HepG2 (cell line): ENCODE measurements around the gene ADAT3. TPM values are rescaled to one million over a fixed set of nuclear protein-coding genes. Genes with fewer than 3 reads are reported as not detected.
A peak's percentile ranks its signal among the peaks of the same experiment; 100 is the strongest.

Experiments used
- ATF1 ChIP-seq: IDR thresholded peaks from 2 replicates; pipeline ENCODE4 v1.6.1; 2016; ENCODE audit warnings: mild to moderate bottlenecking, control low read depth
- CBX1 ChIP-seq: IDR thresholded peaks from one replicate; pipeline ENCODE4 v1.6.1; 2016; ENCODE audit warnings: antibody characterized with exemption, low read depth
- DR1 ChIP-seq: sonication (generic); formaldehyde crosslinking; IDR thresholded peaks from 2 replicates; pipeline ENCODE4 v1.8.0; 2021; ENCODE audit warnings: mild to moderate bottlenecking, missing genetic modification reagents, inconsistent platforms
- FOSL2 ChIP-seq: sonication (generic); formaldehyde crosslinking; IDR thresholded peaks from 2 replicates; pipeline ENCODE4 v1.4.0; 2020; ENCODE audit warnings: missing genetic modification reagents
- HDAC2 ChIP-seq: sonication (generic); formaldehyde crosslinking; IDR thresholded peaks from 2 replicates; pipeline ENCODE4 v1.4.0; 2020; ENCODE audit warnings: missing genetic modification reagents
- HNRNPH1 ChIP-seq: fragments of 200-400 bp; formaldehyde crosslinking; optimal IDR thresholded peaks from 2 replicates; pipeline ENCODE3; 2017; ENCODE audit warnings: mild to moderate bottlenecking, low read depth, low read length
- MTA3 ChIP-seq: sonication (generic); formaldehyde crosslinking; IDR thresholded peaks from 2 replicates; pipeline ENCODE4 v1.4.0; 2020; ENCODE audit warnings: missing genetic modification reagents
- PHF8 ChIP-seq: sonication (generic); formaldehyde crosslinking; IDR thresholded peaks from 2 replicates; pipeline ENCODE4 v1.5.0; 2020; ENCODE audit warnings: missing genetic modification reagents
- SRY ChIP-seq: sonication (generic); formaldehyde crosslinking; IDR thresholded peaks from 2 replicates; pipeline ENCODE4 v1.8.0; 2022; ENCODE audit warnings: mild to moderate bottlenecking, missing genetic modification reagents
- THAP11 ChIP-seq: IDR thresholded peaks from 2 replicates; pipeline ENCODE4 v1.6.1; 2016; ENCODE audit warnings: missing biosample characterization, missing genetic modification reagents
- ZBTB43 ChIP-seq: sonication (generic); formaldehyde crosslinking; conservative IDR thresholded peaks from 2 replicates; pipeline ENCODE4 v1.4.0; 2020; ENCODE audit warnings: missing genetic modification reagents
- ZMAT5 ChIP-seq: sonication (generic); formaldehyde crosslinking; IDR thresholded peaks from 2 replicates; pipeline ENCODE4 v1.5.0; 2020; ENCODE audit warnings: mild to moderate bottlenecking, low read depth, missing genetic modification reagents, borderline replicate concordance
- ZNF160 ChIP-seq: sonication (generic); formaldehyde crosslinking; IDR thresholded peaks from 2 replicates; pipeline ENCODE4 v1.8.0; 2022; ENCODE audit warnings: mild to moderate bottlenecking, inconsistent platforms, missing genetic modification reagents
- ZNF354B ChIP-seq: sonication (generic); formaldehyde crosslinking; IDR thresholded peaks from 2 replicates; pipeline ENCODE4 v1.8.0; 2022; ENCODE audit warnings: mild to moderate bottlenecking, missing genetic modification reagents
- ZNF574 ChIP-seq: sonication (generic); formaldehyde crosslinking; IDR thresholded peaks from 2 replicates; pipeline ENCODE4 v1.4.0; 2020; ENCODE audit warnings: missing genetic modification reagents
- polyA plus RNA-seq, 8 experiments: library from polyadenylated mRNA; depleted of rRNA in 3 of 8; stranded (reverse) in 7 of 8; unstranded in 1 of 8; fragments of >200 nt; fragmentation: Illumina TruSeq in 4 of 8; extraction: Trizol in 4 of 8; gene quantifications; 2 replicates each; pipeline versions ENCODE4 v1.2.1 to v1.2.3, GENCODE V29; 2011 to 2016; ENCODE audit warnings: low read depth in 4 of 8, missing spikeins in 1 of 8, mixed read lengths in 1 of 8; ENCODE audit not compliant: insufficient read depth in 1 of 8
- total RNA-seq, 5 experiments: library from RNA; depleted of rRNA; stranded (reverse); fragments of >200 nt; fragmentation: Illumina TruSeq; extraction: Trizol; gene quantifications; 2 replicates each; pipeline ENCODE4 v1.2.3, GENCODE V29; 2016; ENCODE audit warnings: low read depth in 1 of 5
- TF ChIP-seq, protein P1 (sequence below): sonication (generic); formaldehyde crosslinking; IDR thresholded peaks from 2 replicates; pipeline ENCODE4 v1.4.0; 2020; ENCODE audit warnings: missing genetic modification reagents
- TF ChIP-seq, protein P2 (sequence below): IDR thresholded peaks from 2 replicates; pipeline ENCODE4 v1.6.1; 2018; ENCODE audit warnings: missing genetic modification reagents, mild to moderate bottlenecking, missing compliant biosample characterization
- TF ChIP-seq, protein P3 (sequence below): sonication (generic); formaldehyde crosslinking; IDR thresholded peaks from 2 replicates; pipeline ENCODE4 v1.4.0; 2020; ENCODE audit warnings: low read depth, missing genetic modification reagents

ADAT3 gene
- total and polyA plus RNA-seq, 2 of the 13 experiments (the other 11 are each of a cell fraction or from before 2014, with no cell fraction given), result 0.95 to 3.5 TPM

DNA sequence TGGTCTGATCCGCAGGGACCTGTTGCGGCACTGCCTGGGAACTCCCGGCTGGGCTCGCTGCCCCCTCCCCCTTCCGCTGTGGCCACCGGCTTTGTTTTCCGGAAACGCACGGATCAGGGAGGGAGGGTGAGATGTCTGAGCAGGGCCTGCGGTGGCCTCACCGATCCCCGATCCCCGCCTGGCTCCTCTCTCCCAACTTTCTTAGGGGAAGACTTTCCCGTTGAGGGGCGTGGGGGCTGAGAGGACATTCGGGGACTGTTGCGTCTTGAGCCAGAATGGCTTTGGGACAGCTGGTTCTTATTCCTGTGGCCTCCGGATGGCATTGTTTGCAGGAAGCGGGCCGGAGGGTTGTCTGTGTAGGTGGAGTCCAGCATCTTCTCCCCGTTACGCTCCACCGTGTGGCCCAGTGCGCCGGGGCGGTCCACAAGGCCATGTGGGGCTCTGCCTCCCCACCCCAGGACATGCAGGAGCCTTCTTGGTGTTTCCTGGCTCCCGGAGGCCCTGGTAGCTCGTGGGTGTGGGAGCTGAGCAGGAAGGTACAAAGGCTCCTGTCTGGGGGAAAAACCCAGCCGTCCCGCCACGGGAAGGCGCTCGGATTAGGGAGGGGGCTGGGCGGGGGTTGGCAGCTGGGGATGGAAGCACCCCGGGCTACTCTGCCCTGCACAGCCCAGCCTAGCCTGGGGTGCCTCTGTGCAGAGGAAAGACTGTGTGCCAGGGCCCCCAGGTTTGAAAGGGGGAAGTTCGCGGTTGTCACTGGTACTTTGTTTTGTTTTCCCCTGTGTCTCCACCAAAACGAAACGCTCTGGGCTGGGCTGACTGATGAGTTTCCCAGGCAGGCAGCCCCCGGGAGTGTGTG is 37.1 kb downstream of the ADAT3 start (continued):
- TF ChIP-seq ZNF574 (CRISPR knock-in tag), result peak; percentile 50; the same call in 1 of the 2 replicates
- TF ChIP-seq ZNF354B, result no peak
- TF ChIP-seq DR1 (CRISPR knock-in tag), result no peak
- no peak for TF ChIP-seq CBX1
- TF ChIP-seq ZBTB43, result no peak
- peak; percentile 73 for TF ChIP-seq PHF8
- TF ChIP-seq MTA3 (CRISPR knock-in tag), result no peak
- TF ChIP-seq, protein P1, sequence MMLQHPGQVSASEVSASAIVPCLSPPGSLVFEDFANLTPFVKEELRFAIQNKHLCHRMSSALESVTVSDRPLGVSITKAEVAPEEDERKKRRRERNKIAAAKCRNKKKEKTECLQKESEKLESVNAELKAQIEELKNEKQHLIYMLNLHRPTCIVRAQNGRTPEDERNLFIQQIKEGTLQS (CRISPR knock-in tag), result no peak
- no peak for TF ChIP-seq ATF1 (CRISPR knock-in tag)
- TF ChIP-seq ZNF160, result no peak
- peak; percentile 25; the same call in 1 of the 2 replicates for TF ChIP-seq FOSL2 (CRISPR knock-in tag)
- 0 out of 2 replicates have a peak, but pooled peaks have one; percentile 40 for TF ChIP-seq HDAC2 (CRISPR knock-in tag)
- TF ChIP-seq ZMAT5, result no peak
- TF ChIP-seq, protein P2, sequence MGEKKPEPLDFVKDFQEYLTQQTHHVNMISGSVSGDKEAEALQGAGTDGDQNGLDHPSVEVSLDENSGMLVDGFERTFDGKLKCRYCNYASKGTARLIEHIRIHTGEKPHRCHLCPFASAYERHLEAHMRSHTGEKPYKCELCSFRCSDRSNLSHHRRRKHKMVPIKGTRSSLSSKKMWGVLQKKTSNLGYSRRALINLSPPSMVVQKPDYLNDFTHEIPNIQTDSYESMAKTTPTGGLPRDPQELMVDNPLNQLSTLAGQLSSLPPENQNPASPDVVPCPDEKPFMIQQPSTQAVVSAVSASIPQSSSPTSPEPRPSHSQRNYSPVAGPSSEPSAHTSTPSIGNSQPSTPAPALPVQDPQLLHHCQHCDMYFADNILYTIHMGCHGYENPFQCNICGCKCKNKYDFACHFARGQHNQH (CRISPR knock-in tag), result peak; percentile 67; the same call in 1 of the 2 replicates
- no peak for TF ChIP-seq HNRNPH1
- TF ChIP-seq THAP11 (CRISPR knock-in tag), result peak; percentile 65
- TF ChIP-seq, protein P3, sequence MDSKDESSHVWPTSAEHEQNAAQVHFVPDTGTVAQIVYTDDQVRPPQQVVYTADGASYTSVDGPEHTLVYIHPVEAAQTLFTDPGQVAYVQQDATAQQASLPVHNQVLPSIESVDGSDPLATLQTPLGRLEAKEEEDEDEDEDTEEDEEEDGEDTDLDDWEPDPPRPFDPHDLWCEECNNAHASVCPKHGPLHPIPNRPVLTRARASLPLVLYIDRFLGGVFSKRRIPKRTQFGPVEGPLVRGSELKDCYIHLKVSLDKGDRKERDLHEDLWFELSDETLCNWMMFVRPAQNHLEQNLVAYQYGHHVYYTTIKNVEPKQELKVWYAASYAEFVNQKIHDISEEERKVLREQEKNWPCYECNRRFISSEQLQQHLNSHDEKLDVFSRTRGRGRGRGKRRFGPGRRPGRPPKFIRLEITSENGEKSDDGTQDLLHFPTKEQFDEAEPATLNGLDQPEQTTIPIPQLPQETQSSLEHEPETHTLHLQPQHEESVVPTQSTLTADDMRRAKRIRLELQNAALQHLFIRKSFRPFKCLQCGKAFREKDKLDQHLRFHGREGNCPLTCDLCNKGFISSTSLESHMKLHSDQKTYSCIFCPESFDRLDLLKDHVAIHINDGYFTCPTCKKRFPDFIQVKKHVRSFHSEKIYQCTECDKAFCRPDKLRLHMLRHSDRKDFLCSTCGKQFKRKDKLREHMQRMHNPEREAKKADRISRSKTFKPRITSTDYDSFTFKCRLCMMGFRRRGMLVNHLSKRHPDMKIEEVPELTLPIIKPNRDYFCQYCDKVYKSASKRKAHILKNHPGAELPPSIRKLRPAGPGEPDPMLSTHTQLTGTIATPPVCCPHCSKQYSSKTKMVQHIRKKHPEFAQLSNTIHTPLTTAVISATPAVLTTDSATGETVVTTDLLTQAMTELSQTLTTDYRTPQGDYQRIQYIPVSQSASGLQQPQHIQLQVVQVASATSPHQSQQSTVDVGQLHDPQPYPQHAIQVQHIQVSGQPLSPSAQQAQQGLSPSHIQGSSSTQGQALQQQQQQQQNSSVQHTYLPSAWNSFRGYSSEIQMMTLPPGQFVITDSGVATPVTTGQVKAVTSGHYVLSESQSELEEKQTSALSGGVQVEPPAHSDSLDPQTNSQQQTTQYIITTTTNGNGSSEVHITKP (CRISPR knock-in tag), result 0 out of 2 replicates have a peak, but pooled peaks have one; percentile 52
- TF ChIP-seq SRY (CRISPR knock-in tag), result peak; percentile 66; the same call in 1 of the 2 replicates
